ENCODE data around the gene TRPM3.

TRPM3 gene

GRCh38 chr9:70610287-70610644, 511.2 kb downstream of the TRPM3 start:
- H3K9me2 ChIP-seq (replicated peaks; ENCODE audit: insufficient read depth, low read length): no peaks in the 10 kb centered on the region
- H3K79me2 ChIP-seq (ENCODE audit: low read length): no peaks in the 10 kb centered on the region
- no peak overlapping the region for H3K4me2 ChIP-seq (ENCODE audit: low read depth, low read length)
- no peak overlapping the region for H3K9ac ChIP-seq (ENCODE audit: low read length)
- no peaks in the 10 kb centered on the region for H3F3A ChIP-seq (ENCODE audit: insufficient read depth, low read length)
- no peak overlapping the region for H3K27ac ChIP-seq (ENCODE audit: low read length)
- 0 out of 2 replicates have a peak, but pooled peaks cover 4% of the 10 kb centered on the region for H3K4me1 ChIP-seq (ENCODE audit: low read length)
- no peak for TF ChIP-seq CTCF (IDR thresholded peaks at IDR 0.05; ENCODE audit: low read length)
- TF ChIP-seq EZH2 (optimal IDR thresholded peaks at IDR 0.05; ENCODE audit: low read depth, low read length): no peak
- TF ChIP-seq EZH2phosphoT487 (IDR thresholded peaks at IDR 0.05; ENCODE audit: low read length): no peak
- H2AFZ ChIP-seq (ENCODE audit: low read length): no peak overlapping the region
- H3K9me3 ChIP-seq (replicated peaks; ENCODE audit: insufficient read depth, low read length): no peaks in the 10 kb centered on the region
- no peak for DNase-seq
- no peaks in the 10 kb centered on the region for H4K20me1 ChIP-seq (ENCODE audit: insufficient read depth, low read length)
- H3K36me3 ChIP-seq (replicated peaks; ENCODE audit: insufficient read depth, low read length): no peaks in the 10 kb centered on the region
- H3K4me3 ChIP-seq (ENCODE audit: low read length): no peak overlapping the region
- H3K27me3 ChIP-seq (replicated peaks; ENCODE audit: insufficient read depth, low read length): no peaks in the 10 kb centered on the region

GRCh38 chr9:70609542-70610286, 511.7 kb downstream of the TRPM3 start:
- TF ChIP-seq EZH2phosphoT487 (IDR thresholded peaks at IDR 0.05; ENCODE audit: low read length) (no peak), EZH2 (optimal IDR thresholded peaks at IDR 0.05; ENCODE audit: low read depth, low read length) (no peak), CTCF (IDR thresholded peaks at IDR 0.05; ENCODE audit: low read length) (no peak)
- H3K4me2 ChIP-seq (ENCODE audit: low read depth, low read length): no peak overlapping the region
- DNase-seq: no peak
- H3K9me2 ChIP-seq (replicated peaks; ENCODE audit: insufficient read depth, low read length): no peaks in the 10 kb centered on the region
- no peak overlapping the region for H2AFZ ChIP-seq (ENCODE audit: low read length)
- no peaks in the 10 kb centered on the region for H3K36me3 ChIP-seq (replicated peaks; ENCODE audit: insufficient read depth, low read length)
- 0 out of 2 replicates have a peak, but pooled peaks cover 4% of the 10 kb centered on the region for H3K4me1 ChIP-seq (ENCODE audit: low read length)
- no peak overlapping the region for H3K4me3 ChIP-seq (ENCODE audit: low read length)
- H4K20me1 ChIP-seq (ENCODE audit: insufficient read depth, low read length): no peaks in the 10 kb centered on the region
- H3F3A ChIP-seq (ENCODE audit: insufficient read depth, low read length): no peaks in the 10 kb centered on the region
- no peak overlapping the region for H3K9ac ChIP-seq (ENCODE audit: low read length)
- no peaks in the 10 kb centered on the region for H3K9me3 ChIP-seq (replicated peaks; ENCODE audit: insufficient read depth, low read length)
- no peaks in the 10 kb centered on the region for H3K27me3 ChIP-seq (replicated peaks; ENCODE audit: insufficient read depth, low read length)
- no peaks in the 10 kb centered on the region for H3K79me2 ChIP-seq (ENCODE audit: low read length)
- H3K27ac ChIP-seq (ENCODE audit: low read length): no peak overlapping the region

GRCh38 chr9:70609011-70609410, 512.4 kb downstream of the TRPM3 start:
- Histone ChIP-seq H3K27me3 (replicated peaks; ENCODE audit: insufficient read depth, low read length) (no peaks in the 10 kb centered on the region), H3F3A (ENCODE audit: insufficient read depth, low read length) (no peaks in the 10 kb centered on the region), H4K20me1 (ENCODE audit: insufficient read depth, low read length) (no peaks in the 10 kb centered on the region), H3K9me2 (replicated peaks; ENCODE audit: insufficient read depth, low read length) (no peaks in the 10 kb centered on the region), H3K4me1 (ENCODE audit: low read length) (0 out of 2 replicates have a peak, but pooled peaks cover 4% of the 10 kb centered on the region), H2AFZ (ENCODE audit: low read length) (no peak overlapping the region), H3K79me2 (ENCODE audit: low read length) (no peaks in the 10 kb centered on the region), H3K9ac (ENCODE audit: low read length) (no peak overlapping the region), H3K4me3 (ENCODE audit: low read length) (no peak overlapping the region), H3K4me2 (ENCODE audit: low read depth, low read length) (no peak overlapping the region), H3K27ac (ENCODE audit: low read length) (no peak overlapping the region), H3K9me3 (replicated peaks; ENCODE audit: insufficient read depth, low read length) (no peaks in the 10 kb centered on the region), H3K36me3 (replicated peaks; ENCODE audit: insufficient read depth, low read length) (no peaks in the 10 kb centered on the region)
- no peak for DNase-seq
- TF ChIP-seq EZH2phosphoT487 (IDR thresholded peaks at IDR 0.05; ENCODE audit: low read length) (no peak), CTCF (IDR thresholded peaks at IDR 0.05; ENCODE audit: low read length) (no peak), EZH2 (optimal IDR thresholded peaks at IDR 0.05; ENCODE audit: low read depth, low read length) (no peak)
